Mesendoderm (in vitro differentiated cells): ENCODE measurements around the gene FTH1.

Experiments
- DNase-seq: peaks from one replicate; pipeline ENCODE4 v3.0.0; 2013
- H2AK5ac ChIP-seq: 2 replicates; pipeline ENCODE4 v1.6.1; 2013; ENCODE audit warnings: low read length, inconsistent platforms
- H2BK120ac ChIP-seq: 2 replicates; pipeline ENCODE4 v1.6.1; 2013; ENCODE audit warnings: low read depth, mild to moderate bottlenecking, low read length, moderate library complexity, mixed read lengths
- H2BK15ac ChIP-seq: replicated peaks from 2 replicates; pipeline ENCODE4 v1.6.1; 2013; ENCODE audit warnings: low read depth, mild to moderate bottlenecking, moderate library complexity
- H2BK5ac ChIP-seq: 2 replicates; pipeline ENCODE4 v1.6.1; 2013; ENCODE audit warnings: low read length, inconsistent platforms
- H3K18ac ChIP-seq: 2 replicates; pipeline ENCODE4 v1.6.1; 2013; ENCODE audit warnings: mild to moderate bottlenecking, low read length, mixed read lengths
- H3K23ac ChIP-seq: one replicate; pipeline ENCODE4 v1.6.1; 2013; ENCODE audit warnings: low read length
- H3K27ac ChIP-seq: 2 replicates; pipeline ENCODE4 v1.5.1; 2013; ENCODE audit warnings: low read depth, mild to moderate bottlenecking, inconsistent platforms, low read length, moderate library complexity
- H3K27me3 ChIP-seq: 2 replicates; pipeline ENCODE4 v1.6.1; 2013; ENCODE audit warnings: low read length, control low read depth, mild to moderate bottlenecking, inconsistent platforms; ENCODE audit not compliant: insufficient read depth, poor library complexity
- H3K36me3 ChIP-seq: 2 replicates; pipeline ENCODE4 v1.6.1; 2013; ENCODE audit warnings: low read length, inconsistent platforms; ENCODE audit not compliant: control insufficient read depth, insufficient read depth
- H3K4ac ChIP-seq: one replicate; pipeline ENCODE4 v1.6.1; 2013; ENCODE audit warnings: low read depth, mild to moderate bottlenecking, low read length, moderate library complexity
- H3K4me1 ChIP-seq: 2 replicates; pipeline ENCODE4 v1.6.1; 2013; ENCODE audit warnings: low read depth, low read length, inconsistent platforms; ENCODE audit not compliant: control insufficient read depth
- H3K4me2 ChIP-seq: 2 replicates; pipeline ENCODE4 v1.6.1; 2013; ENCODE audit warnings: low read length
- H3K4me3 ChIP-seq: 2 replicates; pipeline ENCODE4 v1.5.1; 2013; ENCODE audit warnings: mild to moderate bottlenecking, low read length
- H3K56ac ChIP-seq: one replicate; pipeline ENCODE4 v1.6.1; 2013; ENCODE audit warnings: low read length
- H3K79me1 ChIP-seq: 2 replicates; pipeline ENCODE4 v1.6.1; 2013; ENCODE audit warnings: low read length, inconsistent platforms
- H3K79me2 ChIP-seq: 2 replicates; pipeline ENCODE4 v1.6.1; 2013; ENCODE audit warnings: mild to moderate bottlenecking, low read length; ENCODE audit not compliant: control insufficient read depth, insufficient read depth
- H3K9ac ChIP-seq: 2 replicates; pipeline ENCODE4 v1.6.1; 2013; ENCODE audit warnings: low read length, inconsistent platforms
- H4K5ac ChIP-seq: one replicate; pipeline ENCODE4 v1.6.1; 2013; ENCODE audit warnings: low read length
- H4K8ac ChIP-seq: one replicate; pipeline ENCODE4 v1.6.1; 2013; ENCODE audit warnings: low read depth, mild to moderate bottlenecking, control low read depth, low read length, moderate library complexity
- WGBS: extraction: QIAGEN DNeasy Blood & Tissue Kit; methylation state at CpG from one replicate; pipeline ENCODE4 v1.1.7; 2013; ENCODE audit warnings: low lambda C conversion rate, missing lambda C conversion rate; ENCODE audit not compliant: insufficient coverage; ENCODE audit errors: extremely low coverage; 5-methylcytosine and 5-hydroxymethylcytosine counted together

FTH1 gene

DNA sequence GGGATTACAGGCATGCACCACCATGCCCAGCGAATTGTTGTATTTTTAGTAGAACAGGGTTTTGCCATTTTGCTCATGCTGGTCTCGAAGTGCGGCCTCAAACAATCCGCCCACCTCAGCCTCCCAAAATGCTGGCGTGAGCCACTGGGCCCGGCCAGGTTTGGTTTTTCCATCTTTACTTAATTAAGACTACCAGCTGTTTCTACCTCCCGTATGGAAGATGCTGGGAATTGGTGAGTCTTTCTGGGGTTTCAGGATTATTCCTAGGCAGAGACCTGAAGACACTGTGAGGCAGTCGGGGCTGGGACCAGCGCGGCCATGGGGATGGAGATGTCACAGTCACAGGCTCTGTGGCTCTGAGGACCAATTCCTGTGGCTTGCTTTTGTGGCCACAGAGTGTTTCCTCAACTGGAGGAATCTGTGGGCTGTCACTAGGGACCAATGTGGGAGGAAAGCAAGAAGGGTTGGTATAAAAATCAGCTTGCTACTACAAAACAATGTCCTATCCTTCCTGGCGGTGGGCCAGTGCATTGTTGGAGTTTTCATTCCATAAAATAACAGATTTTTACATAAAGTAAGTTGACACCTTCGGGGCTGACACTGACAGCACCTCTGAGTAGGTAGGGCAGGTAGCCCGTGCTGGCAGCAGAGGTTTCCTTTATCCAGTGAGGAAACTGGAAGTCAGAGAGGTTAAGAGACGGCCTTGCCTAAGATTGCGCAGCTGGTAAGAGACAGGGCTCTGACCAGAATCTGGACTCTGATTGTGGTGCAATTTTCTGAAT is 8.4 kb upstream of the FTH1 start:
- Histone ChIP-seq H3K4me3 (no peak overlapping the region), H3K36me3 (no peaks in the 10 kb centered on the region), H3K4ac (no peak overlapping the region), H4K8ac (no peak overlapping the region), H3K23ac (no peak overlapping the region), H3K18ac (no peak overlapping the region), H3K9ac (no peak overlapping the region), H3K79me1 (no peaks in the 10 kb centered on the region), H3K79me2 (no peaks in the 10 kb centered on the region), H2BK5ac (no peak overlapping the region), H3K27ac (no peak overlapping the region), H3K27me3 (no peaks in the 10 kb centered on the region), H3K4me2 (no peak overlapping the region), H2BK15ac (no peak overlapping the region), H4K5ac (no peak overlapping the region), H2BK120ac (no peak overlapping the region), H3K56ac (no peak overlapping the region), H2AK5ac (no peak overlapping the region), H3K4me1 (peaks cover 13% of the 10 kb centered on the region)
- WGBS: no CpG with 5 or more reads among the region's 15 CpGs
- no peak for DNase-seq

GRCh38 chr11:61974766-61975631 is 7.6 kb upstream of the FTH1 start:
- no CpG with 5 or more reads among the region's 14 CpGs for WGBS
- no peaks in the 10 kb centered on the region for H3K36me3 ChIP-seq
- DNase-seq: no peak
- H4K5ac ChIP-seq: no peak overlapping the region
- no peak overlapping the region for H2BK5ac ChIP-seq
- no peak overlapping the region for H3K9ac ChIP-seq
- H2AK5ac ChIP-seq: peak overlapping the region; percentile 39
- H2BK120ac ChIP-seq: peak overlapping the region; percentile 51
- peaks cover 13% of the 10 kb centered on the region for H3K4me1 ChIP-seq
- H3K18ac ChIP-seq: no peak overlapping the region
- no peaks in the 10 kb centered on the region for H3K79me2 ChIP-seq
- no peaks in the 10 kb centered on the region for H3K27me3 ChIP-seq
- H4K8ac ChIP-seq: no peak overlapping the region
- no peak overlapping the region for H3K4ac ChIP-seq
- H3K23ac ChIP-seq: no peak overlapping the region
- no peak overlapping the region for H3K4me3 ChIP-seq
- H3K56ac ChIP-seq: peak overlapping the region; percentile 8
- no peak overlapping the region for H2BK15ac ChIP-seq
- H3K27ac ChIP-seq: no peak overlapping the region
- no peak overlapping the region for H3K4me2 ChIP-seq
- H3K79me1 ChIP-seq: no peaks in the 10 kb centered on the region

DNA sequence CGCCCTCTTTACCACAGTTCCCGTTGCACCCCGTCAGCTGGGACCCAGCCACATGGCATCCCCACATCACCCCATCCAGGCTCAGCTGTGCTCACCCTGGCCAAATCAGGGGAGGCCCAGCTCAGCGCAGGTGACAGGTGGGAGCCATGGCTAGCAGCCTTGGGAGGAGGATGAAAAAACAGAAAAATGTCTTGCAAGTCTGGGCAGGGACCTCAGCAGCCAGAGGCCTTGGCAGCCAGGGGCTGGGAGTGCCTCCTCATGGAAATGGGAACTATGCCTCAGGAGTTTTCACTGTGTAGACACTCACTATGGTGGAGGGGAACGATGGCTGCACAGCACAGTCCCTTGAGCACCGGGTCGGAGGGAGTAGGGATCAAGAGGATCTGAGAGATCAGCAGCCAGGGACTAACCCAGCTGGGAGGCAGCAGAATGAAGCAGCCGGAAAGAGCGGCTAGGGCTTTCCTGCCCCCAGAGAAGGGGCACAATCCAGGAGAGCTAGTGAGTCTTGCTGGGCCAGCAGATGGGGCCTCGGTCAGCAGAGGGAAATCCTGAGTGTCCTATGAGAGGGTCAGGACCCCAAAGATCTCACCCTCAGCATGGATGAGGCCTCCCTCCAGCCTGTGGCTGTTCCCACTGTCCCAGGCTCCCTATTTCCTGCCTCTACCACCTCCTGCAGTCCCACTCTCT is 6.2 kb upstream of the FTH1 start:
- Histone ChIP-seq H3K4me1 (peaks cover 16% of the 10 kb centered on the region), H3K23ac (no peak overlapping the region), H3K4me2 (no peak overlapping the region), H2AK5ac (peak overlapping the region; percentile 90), H2BK120ac (peak overlapping the region; percentile 52), H3K9ac (peak overlapping the region; percentile 38), H3K79me2 (peaks cover under 1% of the 10 kb centered on the region), H3K27ac (no peak overlapping the region), H3K18ac (peak overlapping the region; percentile 19), H2BK15ac (no peak overlapping the region), H2BK5ac (peak overlapping the region; percentile 66), H3K79me1 (peaks cover under 1% of the 10 kb centered on the region), H3K4me3 (no peak overlapping the region), H3K4ac (peak overlapping the region; percentile 61), H4K8ac (no peak overlapping the region), H3K27me3 (no peaks in the 10 kb centered on the region), H4K5ac (no peak overlapping the region), H3K36me3 (no peaks in the 10 kb centered on the region), H3K56ac (peak overlapping the region; percentile 56)
- WGBS: no CpG with 5 or more reads among the region's 10 CpGs
- DNase-seq: no peak

GRCh38 chr11:61972672-61973475 is 5.4 kb upstream of the FTH1 start:
- WGBS: no CpG with 5 or more reads among the region's 11 CpGs
- peak overlapping the region; percentile 88 for H3K4ac ChIP-seq
- peak overlapping the region; percentile 41 for H2BK5ac ChIP-seq
- H3K27me3 ChIP-seq: no peaks in the 10 kb centered on the region
- H2BK15ac ChIP-seq: peak overlapping the region; percentile 9
- H2AK5ac ChIP-seq: peak overlapping the region; percentile 90
- peaks cover 20% of the 10 kb centered on the region for H3K4me1 ChIP-seq
- no peak for DNase-seq
- peaks cover 7% of the 10 kb centered on the region for H3K79me1 ChIP-seq
- no peak overlapping the region for H3K4me2 ChIP-seq
- H3K36me3 ChIP-seq: no peaks in the 10 kb centered on the region
- H3K4me3 ChIP-seq: no peak overlapping the region
- H4K8ac ChIP-seq: no peak overlapping the region
- H3K56ac ChIP-seq: peak overlapping the region; percentile 73
- H3K79me2 ChIP-seq: peaks cover 7% of the 10 kb centered on the region
- H3K18ac ChIP-seq: peak overlapping the region; percentile 81
- peak overlapping the region; percentile 93 for H2BK120ac ChIP-seq
- H3K23ac ChIP-seq: no peak overlapping the region
- H4K5ac ChIP-seq: peak overlapping the region; percentile 9
- H3K9ac ChIP-seq: peak overlapping the region; percentile 36
- H3K27ac ChIP-seq: peak overlapping the region; percentile 85

DNA sequence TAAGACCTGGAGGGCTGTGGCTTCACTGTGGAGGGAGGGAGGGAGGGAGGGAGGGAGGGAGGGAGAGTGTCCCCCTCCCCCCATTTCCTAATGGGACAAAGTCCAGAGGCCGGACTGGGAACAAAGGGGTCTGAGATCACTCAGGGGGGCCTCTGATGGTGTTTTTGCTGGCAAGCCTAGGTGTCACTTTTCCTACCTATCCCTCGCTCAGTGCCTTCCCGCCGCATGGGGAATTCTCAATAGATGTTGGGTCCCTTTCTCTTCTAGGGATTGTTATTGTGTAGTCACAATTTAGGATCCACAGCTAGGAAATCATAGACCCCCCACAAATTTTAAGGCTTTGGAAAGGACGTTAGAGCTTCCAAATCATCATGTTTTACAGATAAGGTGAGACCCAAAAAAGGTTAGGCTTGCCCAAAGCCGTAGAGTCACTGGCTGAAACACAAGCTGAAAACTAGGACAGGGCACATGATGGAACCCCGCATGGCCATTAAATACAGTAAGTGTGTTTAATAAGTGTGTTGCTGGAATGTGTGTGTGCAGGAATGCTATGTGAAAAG is 4.8 kb upstream of the FTH1 start:
- H3K23ac ChIP-seq: no peak overlapping the region
- peaks cover 8% of the 10 kb centered on the region for H3K79me2 ChIP-seq
- peaks cover 20% of the 10 kb centered on the region for H3K4me1 ChIP-seq
- peak overlapping the region; percentile 73 for H3K56ac ChIP-seq
- peak overlapping the region; percentile 85 for H3K27ac ChIP-seq
- peak overlapping the region; percentile 93 for H2BK120ac ChIP-seq
- no peaks in the 10 kb centered on the region for H3K36me3 ChIP-seq
- WGBS: no CpG with 5 or more reads among the region's 7 CpGs
- H2BK15ac ChIP-seq: peak overlapping the region; percentile 9
- H3K4me2 ChIP-seq: no peak overlapping the region
- no peak overlapping the region for H3K4me3 ChIP-seq
- H4K5ac ChIP-seq: no peak overlapping the region
- no peak overlapping the region for H4K8ac ChIP-seq
- H3K18ac ChIP-seq: peak overlapping the region; percentile 81
- DNase-seq: no peak
- no peak overlapping the region for H2AK5ac ChIP-seq
- peaks cover 7% of the 10 kb centered on the region for H3K79me1 ChIP-seq
- H3K4ac ChIP-seq: peak overlapping the region; percentile 88
- no peaks in the 10 kb centered on the region for H3K27me3 ChIP-seq
- peak overlapping the region; percentile 41 for H2BK5ac ChIP-seq
- peak overlapping the region; percentile 36 for H3K9ac ChIP-seq
